Muscle layer of colon (tissue), 2 donors: ENCODE data around the gene SMC6.

Source experiments
- H3K27ac ChIP-seq: one replicate; pipeline ENCODE4 v1.7.0; 2013; ENCODE audit warnings: low read depth, mild to moderate bottlenecking, low read length, moderate library complexity
- H3K27me3 ChIP-seq, 2 donors: one replicate each; pipeline ENCODE4 v1.7.0; 2013; ENCODE audit warnings: low read length in 2 of 2, mild to moderate bottlenecking in 2 of 2; ENCODE audit not compliant: insufficient read depth in 2 of 2, control insufficient read depth in 1 of 2
- H3K36me3 ChIP-seq: one replicate; pipeline ENCODE4 v1.7.0; 2013; ENCODE audit warnings: mild to moderate bottlenecking, low read length; ENCODE audit not compliant: insufficient read depth
- H3K4me1 ChIP-seq: one replicate; pipeline ENCODE4 v1.7.0; 2013; ENCODE audit warnings: mild to moderate bottlenecking, low read length; ENCODE audit not compliant: insufficient read depth
- H3K4me3 ChIP-seq, 2 donors: one replicate each; pipeline ENCODE4 v1.7.0; 2013; ENCODE audit warnings: low read length in 2 of 2, low read depth in 1 of 2, mild to moderate bottlenecking in 1 of 2, moderate library complexity in 1 of 2
- H3K9ac ChIP-seq: one replicate; pipeline ENCODE4 v1.7.0; 2013; ENCODE audit warnings: low read length
- H3K9me3 ChIP-seq: one replicate; pipeline ENCODE4 v1.7.0; 2013; ENCODE audit warnings: mild to moderate bottlenecking, low read length
- donor health status: abdominal sarcoma.
- donor health status: Adenocarcinoma of cecum.

SMC6 gene

DNA sequence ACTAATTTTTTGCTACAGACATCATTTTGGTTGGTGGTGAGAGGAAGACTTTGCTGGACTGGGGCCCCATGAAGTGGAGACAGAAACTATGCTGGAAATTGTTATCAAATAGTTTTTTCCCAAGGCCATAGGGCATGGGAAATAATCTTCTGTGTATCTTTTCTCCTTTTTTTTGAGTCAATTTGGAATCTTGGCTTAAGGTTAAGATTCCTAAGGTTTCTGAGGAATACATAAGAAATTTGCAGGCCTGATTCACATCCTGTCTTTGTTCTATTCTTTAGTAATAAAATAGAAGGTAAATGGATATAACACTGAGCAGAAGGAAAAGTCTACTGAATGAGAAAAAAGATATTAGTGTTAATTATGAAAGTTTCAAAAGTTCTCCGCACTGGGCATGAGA lies 16.6 kb downstream of the SMC6 start:
- H3K27me3 ChIP-seq: no peaks in the 10 kb centered on the region
- no peak overlapping the region for H3K27ac ChIP-seq
- H3K4me1 ChIP-seq: no peaks in the 10 kb centered on the region
- H3K9ac ChIP-seq: no peak overlapping the region
- peaks cover 37% of the 10 kb centered on the region for H3K36me3 ChIP-seq
- H3K9me3 ChIP-seq: no peaks in the 10 kb centered on the region
- no peak overlapping the region for H3K4me3 ChIP-seq

DNA sequence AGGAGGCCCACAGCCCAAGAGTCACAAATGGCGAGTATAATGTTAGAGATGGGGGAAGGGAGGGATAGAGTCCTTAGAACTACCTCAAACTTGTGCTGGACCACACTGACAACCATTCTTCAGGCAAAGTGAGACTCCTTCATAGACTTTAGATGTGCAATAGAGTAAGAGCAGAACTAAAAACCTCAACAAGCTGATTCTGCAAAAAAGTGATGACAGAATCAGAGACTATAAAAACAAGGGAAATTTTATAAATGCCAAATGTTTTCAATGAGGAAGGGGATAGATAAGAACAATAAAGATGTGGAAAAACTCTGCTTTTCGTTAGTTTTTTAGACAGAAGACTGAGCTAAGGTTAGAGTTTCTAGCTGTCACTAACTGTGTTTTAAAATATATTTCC lies 17.7 kb downstream of the SMC6 start:
- H3K27me3 ChIP-seq: no peaks in the 10 kb centered on the region
- no peak overlapping the region for H3K9ac ChIP-seq
- H3K9me3 ChIP-seq: no peaks in the 10 kb centered on the region
- no peak overlapping the region for H3K4me3 ChIP-seq
- no peak overlapping the region for H3K27ac ChIP-seq
- peaks cover 37% of the 10 kb centered on the region for H3K36me3 ChIP-seq
- no peaks in the 10 kb centered on the region for H3K4me1 ChIP-seq

DNA sequence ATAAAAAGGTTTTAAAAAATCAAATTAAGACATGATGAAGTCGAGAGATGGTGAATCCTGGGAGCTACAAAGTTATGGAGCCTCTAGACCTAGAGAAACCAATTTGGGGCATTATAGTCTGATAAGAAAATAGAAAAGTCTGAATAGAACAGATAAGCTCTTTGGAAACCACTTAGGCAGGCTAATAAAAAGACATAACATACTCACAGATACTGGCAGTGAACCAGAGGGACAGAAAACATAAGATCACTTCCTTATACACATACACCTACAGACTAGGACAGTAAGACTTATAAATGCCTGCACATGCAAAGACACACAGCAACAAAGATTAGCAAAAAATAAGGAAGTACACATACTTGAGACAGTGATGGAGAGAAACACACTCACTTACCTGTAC lies 20.0 kb downstream of the SMC6 start:
- no peaks in the 10 kb centered on the region for H3K27me3 ChIP-seq
- H3K27ac ChIP-seq: no peak overlapping the region
- peaks cover 34% of the 10 kb centered on the region for H3K36me3 ChIP-seq
- no peak overlapping the region for H3K9ac ChIP-seq
- H3K4me1 ChIP-seq: no peaks in the 10 kb centered on the region
- no peaks in the 10 kb centered on the region for H3K9me3 ChIP-seq
- no peak overlapping the region for H3K4me3 ChIP-seq

DNA sequence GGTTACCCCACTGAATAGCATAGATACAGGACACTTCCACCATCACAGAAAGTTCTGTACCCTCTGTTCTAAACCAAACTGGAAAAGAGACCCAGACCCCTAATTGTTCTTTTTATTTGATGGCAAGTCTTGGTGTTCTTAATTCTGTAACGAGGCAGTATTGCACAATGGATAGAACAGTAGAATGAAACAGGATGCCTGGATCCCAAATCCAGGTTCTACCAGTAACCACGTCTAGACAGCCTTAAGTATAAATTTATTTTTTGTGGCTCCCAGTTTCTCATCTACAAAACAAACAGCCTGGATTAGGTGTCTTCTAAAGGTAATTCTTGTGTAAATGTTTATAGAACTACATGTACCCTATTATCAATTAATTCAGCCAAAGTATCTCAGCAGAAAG lies 23.7 kb downstream of the SMC6 start:
- H3K9ac ChIP-seq: no peak overlapping the region
- no peaks in the 10 kb centered on the region for H3K4me1 ChIP-seq
- H3K4me3 ChIP-seq: no peak overlapping the region
- H3K27ac ChIP-seq: no peak overlapping the region
- no peaks in the 10 kb centered on the region for H3K27me3 ChIP-seq
- peaks cover 15% of the 10 kb centered on the region for H3K36me3 ChIP-seq
- no peaks in the 10 kb centered on the region for H3K9me3 ChIP-seq

DNA sequence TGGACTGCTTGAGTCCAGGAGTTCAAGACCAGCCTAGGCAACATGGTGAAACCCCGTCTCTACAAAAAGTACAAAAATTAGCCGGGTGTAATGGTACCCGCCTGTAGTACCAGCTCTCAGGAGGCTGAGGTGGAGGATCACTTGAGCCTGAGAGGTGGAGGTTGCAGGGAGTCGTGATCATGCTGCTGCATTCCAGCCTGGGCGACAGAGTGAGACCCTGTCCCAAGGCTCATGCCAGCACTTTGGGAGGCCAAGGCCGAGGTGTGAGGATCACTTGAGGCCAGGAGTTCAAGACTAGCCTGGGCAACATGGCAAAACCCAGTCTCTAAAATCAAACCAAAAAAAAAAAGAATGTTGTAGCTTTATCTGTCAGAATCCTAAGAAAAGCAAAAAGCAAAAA lies 25.4 kb downstream of the SMC6 start:
- Histone ChIP-seq H3K9ac (no peak overlapping the region), H3K4me1 (no peaks in the 10 kb centered on the region), H3K4me3 (no peak overlapping the region), H3K27ac (no peak overlapping the region), H3K36me3 (peaks cover 7% of the 10 kb centered on the region), H3K9me3 (no peaks in the 10 kb centered on the region), H3K27me3 (no peaks in the 10 kb centered on the region)

DNA sequence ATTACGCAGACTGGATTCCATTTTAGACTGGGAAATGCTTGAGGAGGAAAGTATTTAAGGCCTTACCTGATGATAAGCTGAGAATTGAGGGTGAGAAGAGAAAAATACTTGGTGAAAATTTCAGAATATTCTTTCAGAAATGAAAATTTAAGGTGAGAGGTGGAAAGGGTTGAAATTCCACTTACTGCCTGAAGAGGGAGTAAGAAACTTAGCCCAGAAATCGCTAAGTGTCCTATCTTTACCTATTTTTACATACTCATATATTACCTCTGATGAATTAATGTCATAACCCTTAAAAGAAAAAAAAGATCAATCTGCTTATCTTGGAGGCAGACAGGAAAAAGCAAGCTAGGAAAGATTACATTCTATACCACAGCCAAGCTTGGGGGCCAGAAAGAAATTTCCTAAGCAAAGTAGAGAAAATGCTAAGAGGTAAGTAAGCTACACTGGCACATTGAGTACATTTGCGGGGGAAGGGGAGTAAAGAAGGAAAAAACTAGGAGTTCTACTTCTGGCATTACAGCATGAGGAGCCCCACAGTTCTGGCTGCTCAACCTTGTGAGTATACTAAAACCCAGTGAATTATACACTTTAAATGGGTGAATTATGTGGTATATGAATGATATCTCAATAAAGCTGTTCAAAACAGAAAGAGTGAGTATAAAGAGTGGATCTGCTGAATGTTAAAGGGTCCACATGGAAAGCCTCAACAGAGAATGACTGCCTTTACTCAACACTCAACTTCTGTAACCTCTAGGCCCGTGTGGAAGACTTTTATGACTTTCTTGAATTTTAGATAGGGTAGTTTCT lies 33.8 kb downstream of the SMC6 start:
- Histone ChIP-seq H3K9me3 (no peaks in the 10 kb centered on the region), H3K27ac (no peak overlapping the region), H3K9ac (no peak overlapping the region), H3K36me3 (peaks cover 9% of the 10 kb centered on the region), H3K4me3 (no peak overlapping the region), H3K27me3 (no peaks in the 10 kb centered on the region), H3K4me1 (no peaks in the 10 kb centered on the region)

DNA sequence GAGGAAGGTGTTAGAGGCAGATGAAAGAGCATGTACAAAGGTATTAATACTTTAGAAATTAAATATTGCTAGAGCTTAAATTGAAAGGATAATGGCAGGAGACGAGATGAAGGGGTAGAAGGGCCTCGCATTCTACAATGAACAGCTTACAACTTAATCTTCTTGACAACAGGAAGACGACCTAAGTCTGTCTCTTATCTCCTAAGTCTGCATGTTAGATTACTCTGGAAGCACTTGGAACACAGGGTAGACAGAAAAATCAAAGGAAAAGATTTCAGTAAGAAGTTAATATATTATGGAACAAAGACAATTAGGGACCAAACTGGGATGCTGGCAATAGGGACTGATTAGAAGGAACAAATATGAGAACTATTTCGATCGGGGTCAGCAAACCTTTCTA lies 34.9 kb downstream of the SMC6 start:
- H3K4me3 ChIP-seq: no peak overlapping the region
- H3K27ac ChIP-seq: no peak overlapping the region
- H3K36me3 ChIP-seq: peaks cover 16% of the 10 kb centered on the region
- no peaks in the 10 kb centered on the region for H3K9me3 ChIP-seq
- no peaks in the 10 kb centered on the region for H3K27me3 ChIP-seq
- no peaks in the 10 kb centered on the region for H3K4me1 ChIP-seq
- H3K9ac ChIP-seq: no peak overlapping the region

DNA sequence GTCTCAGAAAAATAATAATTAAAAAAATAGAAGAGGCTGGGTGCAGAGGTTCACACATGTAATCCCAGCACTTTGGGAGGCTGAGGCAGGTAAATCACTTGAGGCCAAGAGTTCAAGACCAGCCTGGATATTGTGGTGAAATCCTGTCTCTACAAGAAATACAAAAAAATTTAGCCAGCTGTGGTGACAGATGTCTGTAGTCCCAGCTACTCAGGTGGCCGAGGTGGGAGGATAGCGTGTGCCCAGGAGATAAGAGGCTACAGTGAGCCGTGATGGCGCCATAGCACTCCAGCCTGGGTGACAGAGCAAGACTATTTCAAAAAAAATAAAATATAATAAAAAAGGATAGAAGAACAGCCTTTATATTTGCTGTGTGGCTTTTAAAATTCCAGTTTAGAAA lies 35.9 kb downstream of the SMC6 start:
- H3K9ac ChIP-seq: no peak overlapping the region
- H3K36me3 ChIP-seq: peaks cover 22% of the 10 kb centered on the region
- no peaks in the 10 kb centered on the region for H3K4me1 ChIP-seq
- no peaks in the 10 kb centered on the region for H3K27me3 ChIP-seq
- no peak overlapping the region for H3K4me3 ChIP-seq
- no peak overlapping the region for H3K27ac ChIP-seq
- no peaks in the 10 kb centered on the region for H3K9me3 ChIP-seq

DNA sequence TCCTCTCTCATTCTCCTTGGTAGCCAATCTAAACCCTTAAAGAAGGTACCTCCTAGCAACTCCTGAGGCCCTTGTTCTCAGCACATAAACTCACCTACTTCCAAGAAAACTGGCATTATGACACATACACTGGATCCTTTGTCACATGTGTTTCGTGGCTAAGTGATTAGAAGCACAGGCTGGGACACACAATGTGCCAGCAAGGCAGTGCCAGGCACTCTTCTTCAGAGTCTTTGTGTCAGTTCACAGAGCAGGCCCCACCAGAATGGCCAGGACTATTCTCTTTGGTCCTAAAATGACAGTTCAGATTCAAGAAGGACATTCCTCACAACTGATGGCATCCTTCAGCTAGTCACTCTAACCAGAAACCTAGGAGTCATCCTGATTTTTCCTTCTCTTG lies 40.3 kb downstream of the SMC6 start:
- no peaks in the 10 kb centered on the region for H3K4me1 ChIP-seq
- H3K9ac ChIP-seq: no peak overlapping the region
- H3K36me3 ChIP-seq: peaks cover 27% of the 10 kb centered on the region
- H3K27me3 ChIP-seq: no peaks in the 10 kb centered on the region
- H3K27ac ChIP-seq: no peak overlapping the region
- H3K4me3 ChIP-seq: no peak overlapping the region
- H3K9me3 ChIP-seq: no peaks in the 10 kb centered on the region

DNA sequence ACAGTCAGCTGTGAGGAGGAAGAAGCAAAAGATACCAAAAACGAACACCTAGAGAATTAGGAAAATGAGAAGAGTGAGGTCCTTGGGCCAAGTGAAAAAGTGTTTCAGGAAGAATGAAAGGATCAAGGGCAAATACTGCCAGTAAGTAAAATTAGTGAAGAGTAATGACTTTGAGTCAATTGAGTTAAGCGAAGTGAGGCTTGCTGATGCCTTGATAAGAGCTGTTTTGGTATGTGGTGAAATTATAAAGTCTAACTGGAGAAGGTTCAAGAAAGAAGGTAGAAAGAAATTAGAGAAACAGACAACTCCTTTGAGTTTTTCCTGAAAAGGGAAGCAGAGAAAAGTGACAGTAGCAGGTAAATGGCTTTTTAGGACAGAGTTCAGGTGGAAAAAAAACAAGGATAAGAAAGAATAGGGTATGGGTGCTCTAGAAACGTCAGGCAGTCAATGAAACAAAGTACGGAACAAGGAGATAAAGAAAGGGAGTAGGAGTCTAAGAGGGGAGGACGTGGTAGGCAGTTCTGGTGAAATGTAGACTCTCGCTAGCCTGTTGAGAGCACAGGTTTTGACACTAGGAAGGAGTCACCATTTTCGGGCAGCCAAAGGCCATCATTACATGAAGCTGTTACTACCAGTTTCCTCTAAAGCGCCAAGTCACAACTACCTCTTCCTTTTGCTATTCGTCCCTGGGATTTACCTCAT lies 42.9 kb downstream of the SMC6 start:
- H3K4me1 ChIP-seq: no peaks in the 10 kb centered on the region
- H3K9ac ChIP-seq: no peak overlapping the region
- H3K36me3 ChIP-seq: peaks cover 27% of the 10 kb centered on the region
- no peaks in the 10 kb centered on the region for H3K27me3 ChIP-seq
- H3K4me3 ChIP-seq: no peak overlapping the region
- H3K9me3 ChIP-seq: no peaks in the 10 kb centered on the region
- no peak overlapping the region for H3K27ac ChIP-seq

DNA sequence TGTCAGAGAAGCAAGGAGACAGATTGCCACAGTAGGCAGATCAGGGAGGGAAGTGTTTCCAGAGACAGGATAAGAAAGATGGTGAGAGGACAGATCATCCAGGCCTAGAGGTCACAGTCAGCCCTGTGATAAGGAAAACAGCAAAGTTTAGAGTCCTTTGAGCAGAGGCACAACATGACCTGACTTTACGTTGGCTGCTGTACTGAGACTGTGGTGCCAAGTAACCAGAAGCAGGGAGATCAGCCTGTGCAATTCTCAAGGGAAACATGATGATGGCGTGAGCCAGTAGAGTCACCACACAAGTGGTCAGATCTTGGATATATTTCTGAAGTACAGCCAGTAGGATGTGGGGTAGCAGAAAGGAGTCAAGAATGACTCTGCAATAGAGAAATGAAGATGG lies 43.7 kb downstream of the SMC6 start:
- H3K9ac ChIP-seq: no peak overlapping the region

DNA sequence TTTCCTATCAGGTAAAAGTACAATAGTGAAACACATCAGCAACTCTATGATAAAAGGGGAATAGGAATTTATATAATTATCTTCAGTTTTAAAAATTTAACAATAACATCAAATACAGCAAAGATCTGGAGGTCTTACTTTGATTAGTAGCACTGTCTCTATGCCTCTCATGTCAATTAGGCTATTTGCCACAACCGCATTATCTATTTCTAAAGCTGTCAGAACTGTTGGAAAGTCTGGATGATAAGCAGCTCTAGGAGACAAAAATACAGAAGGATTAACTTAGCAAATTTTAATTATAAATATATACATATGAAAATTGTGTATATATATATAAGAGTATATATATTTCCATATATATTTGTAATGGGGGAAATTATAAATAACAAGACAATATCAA lies 45.1 kb downstream of the SMC6 start:
- Histone ChIP-seq H3K27ac (no peak overlapping the region), H3K36me3 (peaks cover 24% of the 10 kb centered on the region), H3K9me3 (no peaks in the 10 kb centered on the region), H3K4me3 (no peak overlapping the region), H3K9ac (no peak overlapping the region), H3K27me3 (no peaks in the 10 kb centered on the region), H3K4me1 (no peaks in the 10 kb centered on the region)

More for the DNA sequence above, 43.7 kb downstream of the SMC6 start:
- Histone ChIP-seq H3K4me1 (no peaks in the 10 kb centered on the region), H3K4me3 (no peak overlapping the region), H3K27ac (no peak overlapping the region), H3K9me3 (no peaks in the 10 kb centered on the region), H3K27me3 (no peaks in the 10 kb centered on the region), H3K36me3 (peaks cover 27% of the 10 kb centered on the region)
